Esophagus mucosa (tissue), 1 donor: ENCODE results near the gene OR4D9. TPM values are rescaled to one million over a fixed set of nuclear protein-coding genes. Genes with fewer than 3 reads are reported as not detected.

Experiments
- ATAC-seq: fragments of 200-7000 bp; cut with Tn5 transposase; one replicate; pipeline ENCODE4 v1.9.1; 2020
- total RNA-seq: library from RNA; stranded (reverse); gene quantifications from one replicate; pipeline ENCODE4 v1.2.4, GENCODE V29; 2023
- donor health status: DM: yes; HTN: yes; CAD: no.

OR4D9 gene
- total RNA-seq, 1 donor from 2014 or later, result not detected

DNA sequence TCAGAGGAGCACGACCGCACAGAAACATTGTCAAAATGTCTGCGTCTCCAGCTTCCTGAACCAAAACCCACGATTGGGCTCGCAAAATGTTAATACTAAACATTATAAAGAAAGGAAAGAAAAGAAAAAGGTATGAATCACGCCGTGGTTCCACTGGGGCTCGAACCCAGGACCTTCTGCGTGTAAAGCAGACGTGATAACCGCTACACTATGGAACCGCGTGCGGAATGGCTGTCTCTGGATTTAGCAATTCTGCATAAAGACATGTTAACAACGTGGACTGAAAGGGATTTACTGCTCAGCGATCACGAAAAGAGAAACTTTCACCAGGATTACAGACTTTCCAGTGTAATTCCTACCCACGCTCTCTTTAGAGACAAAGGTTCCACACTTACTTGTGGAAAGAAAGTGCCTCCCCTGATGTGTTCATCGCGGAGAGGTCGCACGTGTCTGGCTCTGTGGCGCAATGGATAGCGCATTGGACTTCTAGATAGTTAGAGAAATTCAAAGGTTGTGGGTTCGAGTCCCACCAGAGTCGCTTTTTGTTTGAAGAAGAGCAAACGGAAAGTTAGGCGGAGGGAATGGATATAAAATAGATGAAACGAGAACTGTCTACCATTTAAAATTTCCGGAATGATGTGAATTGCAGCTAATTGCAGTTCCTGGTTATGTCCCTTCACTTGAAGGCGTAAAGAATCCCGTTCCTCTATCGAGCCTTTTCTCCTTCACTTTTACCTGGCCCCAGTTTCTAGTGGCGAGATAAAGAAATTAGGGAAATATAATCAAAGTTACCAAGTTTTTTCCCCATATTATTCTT, 39.7 kb downstream of the OR4D9 start:
- peak; percentile 74 for ATAC-seq

DNA sequence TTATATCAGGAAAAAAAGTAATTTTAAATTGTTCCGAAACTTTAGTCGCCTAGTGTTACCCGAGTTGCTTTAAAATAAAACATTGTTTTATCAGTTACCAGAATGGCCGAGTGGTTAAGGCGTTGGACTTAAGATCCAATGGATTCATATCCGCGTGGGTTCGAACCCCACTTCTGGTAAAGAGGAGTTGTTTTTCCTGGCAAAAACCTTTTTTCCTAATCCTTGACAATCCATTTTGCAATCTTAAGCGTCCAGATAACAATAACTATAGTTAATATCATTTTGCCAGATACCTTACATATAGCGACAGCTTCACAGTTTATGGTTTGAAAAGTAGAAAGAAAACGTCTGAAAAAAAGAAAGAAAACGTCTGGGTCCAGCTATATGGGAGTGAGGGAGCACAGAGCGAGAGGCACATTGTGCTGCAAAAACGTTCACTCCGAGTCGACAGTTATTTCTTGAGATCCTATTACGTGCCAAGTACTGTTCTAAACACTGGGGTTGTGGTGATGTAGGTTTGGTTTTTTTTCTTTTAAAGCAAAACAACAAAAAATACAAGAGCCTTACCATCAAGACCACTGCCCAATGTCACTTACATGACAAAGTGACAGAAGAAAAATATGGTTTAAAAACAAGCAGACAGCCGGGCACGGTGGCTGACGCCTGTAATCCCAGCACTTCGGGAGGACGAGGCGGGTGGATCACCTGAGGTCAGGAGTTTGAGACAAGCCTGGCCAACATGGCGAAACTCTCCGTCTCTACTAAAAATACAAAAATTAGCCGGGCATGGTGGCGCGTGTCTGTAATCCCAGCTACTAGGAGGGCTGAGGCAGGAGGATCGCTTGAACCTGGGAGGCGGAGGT, 40.6 kb downstream of the OR4D9 start:
- no peak for ATAC-seq

GRCh38 chr11:59552844-59553243, 41.5 kb downstream of the OR4D9 start:
- no peak for ATAC-seq

DNA sequence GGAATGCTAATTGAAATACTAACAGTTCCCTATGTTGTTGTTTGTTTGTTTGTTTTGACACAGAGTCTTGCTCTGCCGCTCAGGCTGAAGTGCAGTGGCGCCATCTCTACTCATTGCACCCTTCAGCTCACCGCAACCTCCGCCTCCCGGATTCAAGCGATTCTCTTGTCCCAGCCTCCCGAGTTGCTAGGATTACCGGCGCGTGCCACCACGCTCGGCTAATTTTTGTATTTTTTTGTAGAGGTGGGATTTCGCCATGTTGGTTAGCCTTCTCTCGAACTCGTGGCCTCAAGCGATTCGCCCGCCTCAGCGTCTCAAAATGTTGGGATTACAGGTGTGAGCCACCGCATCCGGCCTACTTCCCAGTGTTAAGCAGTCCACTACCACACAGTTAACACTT, 42.0 kb downstream of the OR4D9 start:
- ATAC-seq, result no peak

GRCh38 chr11:59555601-59556114, 44.3 kb downstream of the OR4D9 start:
- no peak for ATAC-seq

- peak; percentile 17 for ATAC-seq
Observed at GRCh38 chr11:59556115-59556916, 45.0 kb downstream of the OR4D9 start.

DNA sequence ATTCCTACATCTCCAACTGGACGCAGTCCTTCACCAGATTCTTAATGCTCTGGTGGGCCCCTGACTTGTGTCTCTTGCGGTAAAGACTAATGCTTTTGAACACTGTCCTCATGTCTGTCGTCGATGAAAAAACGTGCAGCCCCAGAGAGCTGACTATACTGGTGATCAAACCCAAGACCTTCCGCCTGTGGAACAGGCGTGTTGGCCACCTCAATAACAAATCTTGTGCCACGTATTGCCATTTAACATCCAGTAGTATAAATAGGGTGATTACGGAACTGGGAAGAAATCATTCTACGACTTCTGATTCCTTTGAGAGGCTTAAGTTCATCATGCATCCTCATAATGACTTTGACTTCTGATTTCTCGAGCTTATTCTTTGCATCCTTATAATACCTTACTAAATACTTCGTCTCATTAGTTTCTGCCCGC, 45.6 kb downstream of the OR4D9 start:
- ATAC-seq, result no peak

- no peak for ATAC-seq
Observed at GRCh38 chr11:59558270-59558643, 46.9 kb downstream of the OR4D9 start.

GRCh38 chr11:59559886-59560285, 48.5 kb downstream of the OR4D9 start:
- ATAC-seq, result no peak

DNA sequence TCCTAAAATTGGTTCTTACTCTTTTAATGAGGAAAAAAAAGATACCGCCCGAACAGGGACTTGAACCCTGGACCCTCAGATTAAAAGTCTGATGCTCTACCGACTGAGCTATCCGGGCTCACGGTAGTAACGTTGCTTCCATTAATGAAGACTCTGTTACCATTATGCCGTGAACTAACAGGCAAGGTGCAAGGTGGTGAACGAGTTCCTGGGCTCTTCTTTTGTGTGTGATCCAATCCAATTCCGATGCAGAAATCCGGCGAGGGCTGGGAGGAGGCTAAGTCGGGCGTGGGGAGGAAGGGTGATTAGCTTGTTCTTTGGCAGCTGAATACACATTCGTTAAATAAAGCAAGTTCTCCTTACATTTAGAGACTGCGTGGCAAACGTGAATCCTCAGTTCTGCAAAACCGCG, 49.0 kb downstream of the OR4D9 start:
- peak; percentile 72 for ATAC-seq

DNA sequence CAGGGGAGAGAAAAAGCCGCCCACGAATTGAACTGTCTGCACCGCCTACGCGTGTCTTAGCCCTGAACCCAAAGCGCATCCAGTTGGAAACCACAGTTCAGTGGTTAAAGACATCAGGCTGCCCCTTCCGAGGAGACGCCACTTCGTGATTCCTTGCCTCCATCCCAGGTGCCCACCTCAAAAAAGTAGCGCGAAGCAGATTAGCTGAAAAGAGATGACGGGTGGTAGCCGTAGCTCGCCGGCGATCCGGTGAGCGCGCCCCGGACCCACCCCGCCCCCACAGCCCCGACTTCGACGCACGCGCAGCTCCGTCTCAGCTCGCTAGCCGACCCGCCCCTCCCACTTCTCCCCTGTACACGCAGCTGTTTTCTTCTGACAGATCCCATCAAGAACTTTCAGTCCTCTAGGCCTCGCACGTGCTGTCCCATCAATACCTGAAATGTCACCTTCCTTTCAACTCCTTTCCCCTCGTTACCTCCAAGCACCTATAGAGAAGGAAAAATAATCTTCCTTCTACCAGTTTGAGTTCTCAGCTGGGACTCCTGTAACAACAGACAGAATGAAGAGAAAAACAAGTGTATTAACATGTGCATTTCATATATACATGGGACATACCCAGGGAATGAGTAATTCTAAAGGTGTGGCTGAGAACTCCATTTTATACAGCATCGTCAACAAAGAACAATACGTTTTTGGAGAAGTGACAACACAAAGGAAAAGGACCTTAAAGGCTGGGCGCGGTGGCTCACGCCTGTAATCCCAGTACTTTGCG, 49.5 kb downstream of the OR4D9 start:
- ATAC-seq, result peak; percentile 81

DNA sequence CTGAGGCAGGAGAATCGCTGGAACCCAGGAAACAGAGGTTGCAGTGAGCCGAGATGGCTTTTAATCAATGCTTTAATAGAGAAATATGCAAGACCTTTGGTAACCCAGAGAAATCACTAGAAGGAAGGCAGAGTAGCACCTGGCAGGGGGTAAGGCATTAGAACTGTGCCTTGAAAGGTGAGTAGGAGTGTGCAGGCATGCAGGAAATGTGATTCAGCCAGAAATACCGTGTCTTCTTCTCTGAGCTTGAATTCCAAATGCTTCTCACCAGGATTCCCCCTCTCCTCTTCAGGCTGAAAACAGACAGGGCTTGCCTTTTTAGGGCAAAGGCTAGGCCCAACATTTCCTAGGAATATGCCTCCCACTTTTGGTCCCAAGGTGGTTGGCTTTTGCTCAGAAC, 51.0 kb downstream of the OR4D9 start:
- ATAC-seq, result no peak

Other genes starting within 250 kb of the OR4D9 start
- gene OR5AN1, start 152.6 kb upstream of the OR4D9 start, total RNA-seq, result not detected
- gene OR5A2, start 85.1 kb upstream of the OR4D9 start, total RNA-seq, result not detected
- not detected for gene OR5A1, start 75.1 kb upstream of the OR4D9 start, total RNA-seq
- not detected for gene OR4D6, start 54.6 kb upstream of the OR4D9 start, total RNA-seq
- not detected for gene OR4D10, start 38.2 kb upstream of the OR4D9 start, total RNA-seq
- gene OR4D11, start 8.0 kb upstream of the OR4D9 start, total RNA-seq, result not detected
- 24.0 TPM for gene OSBP, start 104.2 kb downstream of the OR4D9 start, total RNA-seq
- 20.6 TPM for gene PATL1, start 157.5 kb downstream of the OR4D9 start, total RNA-seq
- gene OR10V1, start 202.3 kb downstream of the OR4D9 start, total RNA-seq, result not detected
- gene STX3, start 243.8 kb downstream of the OR4D9 start, total RNA-seq, result 12.1 TPM